ENCODE results near the gene LSG1. TPM values are rescaled to one million over a fixed set of nuclear protein-coding genes. Genes with fewer than 3 reads are reported as not detected.

Gene LSG1
- total RNA-seq, 1 donor from 2014 or later, result 45.5 TPM

DNA sequence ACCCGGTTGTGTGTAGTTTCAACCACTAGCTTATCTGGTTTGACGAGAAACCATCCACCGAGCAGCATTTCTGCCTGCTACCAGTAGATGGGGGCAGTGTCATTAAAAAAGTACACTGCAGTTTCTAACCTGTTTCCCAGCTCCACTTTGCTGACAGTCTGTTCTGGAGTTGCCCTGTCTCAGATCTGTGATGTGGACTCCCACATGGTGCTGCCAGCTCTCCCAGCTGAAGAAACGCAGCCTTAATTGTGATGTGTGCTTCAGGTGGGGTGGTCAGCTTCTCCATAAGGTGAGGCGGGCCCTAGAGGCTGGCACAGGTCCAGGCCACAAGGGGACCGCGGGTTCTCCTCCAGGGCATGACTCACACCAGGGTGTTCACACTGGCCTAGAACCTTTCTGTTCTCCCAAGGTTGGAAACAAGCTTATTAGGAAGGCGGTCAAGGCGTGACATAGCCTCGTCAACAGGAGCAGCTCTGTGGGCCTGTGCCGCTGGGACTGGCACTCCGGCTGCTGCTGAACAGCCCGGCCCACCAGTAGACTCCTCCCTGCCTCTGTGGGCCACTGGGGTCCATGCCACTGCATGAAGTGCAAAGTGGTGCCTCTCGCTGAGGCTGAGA, 10.8 kb upstream of the LSG1 start:
- peak overlapping the region; percentile 32 for H3K4me3 Mint-ChIP-seq
- no peak overlapping the region for H3K27ac Mint-ChIP-seq (ENCODE audit: unreplicated experiment)
- peaks cover 61% of the 10 kb centered on the region for H3K27me3 Mint-ChIP-seq (ENCODE audit: low read depth)
- no peaks in the 10 kb centered on the region for H3K9me3 Mint-ChIP-seq
- DNase-seq (ENCODE audit: low read depth, low spot score), result peak; percentile 57
- TF ChIP-seq, protein P1, sequence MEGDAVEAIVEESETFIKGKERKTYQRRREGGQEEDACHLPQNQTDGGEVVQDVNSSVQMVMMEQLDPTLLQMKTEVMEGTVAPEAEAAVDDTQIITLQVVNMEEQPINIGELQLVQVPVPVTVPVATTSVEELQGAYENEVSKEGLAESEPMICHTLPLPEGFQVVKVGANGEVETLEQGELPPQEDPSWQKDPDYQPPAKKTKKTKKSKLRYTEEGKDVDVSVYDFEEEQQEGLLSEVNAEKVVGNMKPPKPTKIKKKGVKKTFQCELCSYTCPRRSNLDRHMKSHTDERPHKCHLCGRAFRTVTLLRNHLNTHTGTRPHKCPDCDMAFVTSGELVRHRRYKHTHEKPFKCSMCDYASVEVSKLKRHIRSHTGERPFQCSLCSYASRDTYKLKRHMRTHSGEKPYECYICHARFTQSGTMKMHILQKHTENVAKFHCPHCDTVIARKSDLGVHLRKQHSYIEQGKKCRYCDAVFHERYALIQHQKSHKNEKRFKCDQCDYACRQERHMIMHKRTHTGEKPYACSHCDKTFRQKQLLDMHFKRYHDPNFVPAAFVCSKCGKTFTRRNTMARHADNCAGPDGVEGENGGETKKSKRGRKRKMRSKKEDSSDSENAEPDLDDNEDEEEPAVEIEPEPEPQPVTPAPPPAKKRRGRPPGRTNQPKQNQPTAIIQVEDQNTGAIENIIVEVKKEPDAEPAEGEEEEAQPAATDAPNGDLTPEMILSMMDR (conservative IDR thresholded peaks at IDR 0.05), result peak; percentile 94
- H3K4me1 Mint-ChIP-seq, result peaks cover 17% of the 10 kb centered on the region
- no peaks in the 10 kb centered on the region for H3K36me3 Mint-ChIP-seq (ENCODE audit: low read depth)

DNA sequence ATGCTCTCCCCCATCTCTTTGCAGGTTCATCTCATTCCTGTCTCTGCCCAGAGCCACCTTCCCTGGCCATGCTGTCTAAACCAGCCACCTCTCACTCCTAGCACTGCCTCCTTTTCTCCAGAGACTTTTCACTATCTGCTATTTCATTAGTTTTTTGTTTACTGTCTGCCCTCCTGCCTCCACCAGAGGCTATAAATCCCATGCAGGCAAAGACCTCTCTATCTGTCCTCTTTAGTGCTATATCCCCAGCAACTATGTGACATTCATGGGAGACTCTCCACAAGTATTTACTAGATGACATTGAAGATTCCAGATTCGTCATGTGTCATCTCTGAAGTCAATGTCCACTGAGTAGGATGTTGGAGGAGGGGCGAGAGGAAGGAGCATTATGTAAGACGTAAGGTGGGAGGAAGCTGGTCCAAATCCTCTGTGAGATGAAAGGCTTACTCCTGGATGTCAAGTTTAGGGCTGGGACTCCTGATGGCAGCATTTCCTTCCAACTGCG, 10.2 kb upstream of the LSG1 start:
- H3K4me3 Mint-ChIP-seq, result peak overlapping the region; percentile 32
- H3K27me3 Mint-ChIP-seq (ENCODE audit: low read depth), result peaks cover 61% of the 10 kb centered on the region
- no peak for DNase-seq (ENCODE audit: low read depth, low spot score)
- H3K4me1 Mint-ChIP-seq, result peaks cover 14% of the 10 kb centered on the region
- TF ChIP-seq, protein P1 (conservative IDR thresholded peaks at IDR 0.05), result no peak
- H3K27ac Mint-ChIP-seq (ENCODE audit: unreplicated experiment), result no peak overlapping the region
- no peaks in the 10 kb centered on the region for H3K36me3 Mint-ChIP-seq (ENCODE audit: low read depth)
- H3K9me3 Mint-ChIP-seq, result no peaks in the 10 kb centered on the region

DNA sequence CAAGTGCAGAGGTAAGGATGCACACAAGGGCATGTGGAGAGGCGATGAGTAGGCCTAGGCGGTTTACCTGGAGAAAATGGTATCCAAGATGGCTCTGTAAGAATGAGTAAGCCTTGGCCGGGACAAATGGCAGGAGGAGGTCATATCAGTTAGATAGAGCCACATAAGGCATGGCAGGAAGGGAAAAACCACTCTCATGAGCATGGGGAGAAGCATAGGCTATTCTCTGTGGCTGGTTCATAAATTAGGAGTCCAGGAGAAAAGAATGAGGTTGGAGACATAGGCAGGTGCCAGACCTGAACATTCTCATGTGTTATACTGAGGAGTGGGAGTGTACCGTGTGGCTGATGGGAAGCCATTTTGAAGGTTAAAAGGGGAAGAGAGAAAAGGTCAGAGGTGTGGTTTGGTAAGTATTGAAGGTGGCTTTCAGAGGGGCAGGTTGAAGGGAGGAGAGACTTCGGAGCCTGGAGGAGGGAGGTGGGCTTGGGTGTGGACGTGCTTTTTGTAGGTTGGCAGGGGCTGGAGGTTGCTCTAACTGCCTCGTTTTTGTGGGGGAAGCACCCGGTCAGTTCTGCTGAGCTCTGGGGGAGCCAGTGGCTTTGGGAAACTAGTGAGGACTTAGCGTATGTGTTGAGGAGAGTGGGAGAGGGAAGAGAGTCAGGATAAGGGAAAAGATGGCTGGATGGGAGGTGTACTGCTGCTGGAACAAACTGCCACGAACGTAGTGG, 9.1 kb upstream of the LSG1 start:
- Mint-ChIP-seq H3K4me3 (no peak overlapping the region), H3K36me3 (ENCODE audit: low read depth) (no peaks in the 10 kb centered on the region), H3K27me3 (ENCODE audit: low read depth) (peaks cover 60% of the 10 kb centered on the region), H3K27ac (ENCODE audit: unreplicated experiment) (no peak overlapping the region), H3K4me1 (peaks cover 8% of the 10 kb centered on the region), H3K9me3 (no peaks in the 10 kb centered on the region)
- TF ChIP-seq, protein P1 (conservative IDR thresholded peaks at IDR 0.05), result no peak
- DNase-seq (ENCODE audit: low read depth, low spot score), result no peak

DNA sequence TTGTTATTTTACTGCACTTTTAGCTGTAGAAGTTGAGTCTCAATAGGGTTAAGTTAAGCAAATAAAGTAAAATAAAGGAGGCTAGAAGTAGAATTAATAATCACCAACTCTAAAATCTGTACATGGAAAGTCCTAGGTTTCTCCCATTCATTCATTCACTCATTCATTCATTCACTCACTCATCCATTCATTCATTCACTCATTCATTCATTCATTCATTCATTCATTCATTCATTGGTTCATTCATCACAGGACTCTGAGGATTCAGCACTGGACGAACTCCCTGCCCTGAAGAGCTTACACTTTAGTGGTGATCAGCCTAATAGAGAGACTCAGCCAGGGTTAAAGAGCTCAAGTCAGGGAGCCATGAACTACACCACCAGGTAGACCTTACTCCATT, 4.5 kb upstream of the LSG1 start:
- TF ChIP-seq, protein P1 (conservative IDR thresholded peaks at IDR 0.05), result no peak
- DNase-seq (ENCODE audit: low read depth, low spot score), result no peak
- H3K36me3 Mint-ChIP-seq (ENCODE audit: low read depth), result no peaks in the 10 kb centered on the region
- peaks cover 4% of the 10 kb centered on the region for H3K4me1 Mint-ChIP-seq
- no peaks in the 10 kb centered on the region for H3K9me3 Mint-ChIP-seq
- H3K27ac Mint-ChIP-seq (ENCODE audit: unreplicated experiment), result no peak overlapping the region
- peaks cover 52% of the 10 kb centered on the region for H3K27me3 Mint-ChIP-seq (ENCODE audit: low read depth)
- H3K4me3 Mint-ChIP-seq, result peak overlapping the region; percentile 11

DNA sequence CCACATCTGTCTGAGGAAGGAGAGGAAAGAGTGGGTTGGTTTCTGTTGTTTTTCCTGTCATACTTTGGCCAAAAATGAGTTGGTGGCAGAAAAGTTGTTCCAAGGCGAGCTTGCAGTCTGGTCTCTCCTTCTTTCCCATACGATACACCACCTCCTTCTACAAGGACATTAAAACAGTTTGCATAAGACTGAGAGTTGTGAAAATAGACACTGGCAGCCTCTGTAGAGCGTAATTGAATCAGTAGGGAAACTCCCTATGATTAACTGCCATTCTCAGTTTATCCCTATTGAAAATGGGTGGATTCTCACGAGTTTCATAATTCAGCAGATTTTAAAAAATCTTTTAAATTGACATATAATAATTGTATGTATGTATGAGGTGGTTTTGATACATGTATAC, 3.7 kb upstream of the LSG1 start:
- Mint-ChIP-seq H3K27me3 (ENCODE audit: low read depth) (peaks cover 44% of the 10 kb centered on the region), H3K36me3 (ENCODE audit: low read depth) (no peaks in the 10 kb centered on the region), H3K4me3 (no peak overlapping the region), H3K4me1 (peaks cover 9% of the 10 kb centered on the region), H3K9me3 (no peaks in the 10 kb centered on the region), H3K27ac (ENCODE audit: unreplicated experiment) (no peak overlapping the region)
- DNase-seq (ENCODE audit: low read depth, low spot score), result no peak
- TF ChIP-seq, protein P1 (conservative IDR thresholded peaks at IDR 0.05), result no peak
